Left lung (tissue), 10 donors: ENCODE measurements around the gene WDR27. TPM values are rescaled to one million over a fixed set of nuclear protein-coding genes. Genes with fewer than 3 reads are reported as not detected.
A peak's percentile ranks its signal among the peaks of the same experiment; 100 is the strongest.

ENCODE experiments used
- ATAC-seq: fragments of 200-7000 bp; cut with Tn5 transposase; one replicate; pipeline ENCODE4 v1.9.1; 2020; ENCODE audit warnings: moderate library complexity
- DNase-seq, 4 donors: peaks; one replicate each; pipeline ENCODE4 v3.0.0-alpha.2; 2013 to 2020
- H3K27ac ChIP-seq, 2 donors: fragments of 200-600 bp; sonication (generic) in 1 of 2; one replicate each; pipeline versions ENCODE4 v1.5.0 to v1.8.0; 2020 to 2021
- H3K27me3 ChIP-seq, 2 donors: fragments of 200-600 bp; sonication (generic) in 1 of 2; one replicate each; pipeline versions ENCODE4 v1.5.0 to v1.8.0; 2020 to 2021
- H3K36me3 ChIP-seq, 2 donors: fragments of 200-600 bp; sonication (generic) in 1 of 2; one replicate each; pipeline versions ENCODE4 v1.5.0 to v1.8.0; 2020 to 2021
- H3K4me1 ChIP-seq, 2 donors: fragments of 200-600 bp; one replicate each; pipeline ENCODE4 v1.8.0; 2021
- H3K4me3 ChIP-seq, 2 donors: fragments of 200-600 bp; sonication (generic) in 1 of 2; one replicate each; pipeline versions ENCODE4 v1.5.0 to v1.8.0; 2020 to 2021; ENCODE audit warnings: mild to moderate bottlenecking in 1 of 2
- H3K9me3 ChIP-seq, 2 donors: fragments of 200-600 bp; sonication (generic) in 1 of 2; one replicate each; pipeline versions ENCODE4 v1.5.0 to v1.8.0; 2020 to 2021
- intact Hi-C, 2 donors: fragments of 100-400 bp; cut with DNase I; formaldehyde crosslinking; loops; one replicate each; pipeline versions ENCODE4 v1.11.2 to v1.14.2; 2022
- polyA plus RNA-seq, 6 donors: library from polyadenylated mRNA; unstranded; fragments of 120-200 nt; gene quantifications; one replicate each; pipeline ENCODE4 v1.2.1, GENCODE V29; 2013; ENCODE audit not compliant: insufficient read length in 6 of 6
- total RNA-seq, 2 donors: library from RNA; stranded (reverse); fragmentation: NEBNext Ultra II Directional; extraction: Animal tissue kit (Norgen Biotek cat#: 25700); gene quantifications; one replicate each; pipeline ENCODE4 v1.2.1, GENCODE V29; 2021
- TF ChIP-seq, protein P1 (sequence below), 2 donors: fragments of 200-600 bp; sonication (generic) in 1 of 2; IDR thresholded peaks; one replicate each; pipeline versions ENCODE4 v1.5.0 to v1.8.0; 2021; ENCODE audit warnings: antibody characterized with exemption in 2 of 2
- donor health status: DM: no; HTN: yes; CAD: no.
- donor health status: DM: no; HTN: no; CAD: no.

Gene WDR27
- total and polyA plus RNA-seq, 8 donors = 31.3 to 104 (median 86.3) TPM

DNA sequence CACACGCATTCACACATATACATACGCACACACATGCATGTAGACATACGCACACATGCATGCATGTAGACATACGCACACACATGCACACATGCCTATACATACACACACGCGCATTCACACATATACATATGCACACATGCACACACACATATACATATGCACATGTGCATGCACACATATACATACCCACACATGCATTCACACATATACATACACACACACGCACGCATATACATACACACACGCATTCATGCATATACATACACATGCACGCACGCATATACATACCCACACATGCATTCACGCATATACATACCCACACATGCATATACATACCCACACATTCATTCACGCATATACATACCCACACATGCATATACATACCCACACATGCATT, 80.5 kb downstream of the WDR27 start:
- intact Hi-C loops = no loop called here
- H3K27ac ChIP-seq = no peak overlapping the region
- H3K9me3 ChIP-seq = peaks cover 0 to 7% of the 10 kb centered on the region in 2 donors
- H3K27me3 ChIP-seq = no peaks in the 10 kb centered on the region
- no peak for DNase-seq
- TF ChIP-seq, protein P1, sequence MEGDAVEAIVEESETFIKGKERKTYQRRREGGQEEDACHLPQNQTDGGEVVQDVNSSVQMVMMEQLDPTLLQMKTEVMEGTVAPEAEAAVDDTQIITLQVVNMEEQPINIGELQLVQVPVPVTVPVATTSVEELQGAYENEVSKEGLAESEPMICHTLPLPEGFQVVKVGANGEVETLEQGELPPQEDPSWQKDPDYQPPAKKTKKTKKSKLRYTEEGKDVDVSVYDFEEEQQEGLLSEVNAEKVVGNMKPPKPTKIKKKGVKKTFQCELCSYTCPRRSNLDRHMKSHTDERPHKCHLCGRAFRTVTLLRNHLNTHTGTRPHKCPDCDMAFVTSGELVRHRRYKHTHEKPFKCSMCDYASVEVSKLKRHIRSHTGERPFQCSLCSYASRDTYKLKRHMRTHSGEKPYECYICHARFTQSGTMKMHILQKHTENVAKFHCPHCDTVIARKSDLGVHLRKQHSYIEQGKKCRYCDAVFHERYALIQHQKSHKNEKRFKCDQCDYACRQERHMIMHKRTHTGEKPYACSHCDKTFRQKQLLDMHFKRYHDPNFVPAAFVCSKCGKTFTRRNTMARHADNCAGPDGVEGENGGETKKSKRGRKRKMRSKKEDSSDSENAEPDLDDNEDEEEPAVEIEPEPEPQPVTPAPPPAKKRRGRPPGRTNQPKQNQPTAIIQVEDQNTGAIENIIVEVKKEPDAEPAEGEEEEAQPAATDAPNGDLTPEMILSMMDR (IDR thresholded peaks at IDR 0.05) = no peak
- no peaks in the 10 kb centered on the region for H3K4me1 ChIP-seq
- H3K4me3 ChIP-seq = no peak overlapping the region
- ATAC-seq = no peak
- peaks cover 0 to 18% of the 10 kb centered on the region in 2 donors for H3K36me3 ChIP-seq

DNA sequence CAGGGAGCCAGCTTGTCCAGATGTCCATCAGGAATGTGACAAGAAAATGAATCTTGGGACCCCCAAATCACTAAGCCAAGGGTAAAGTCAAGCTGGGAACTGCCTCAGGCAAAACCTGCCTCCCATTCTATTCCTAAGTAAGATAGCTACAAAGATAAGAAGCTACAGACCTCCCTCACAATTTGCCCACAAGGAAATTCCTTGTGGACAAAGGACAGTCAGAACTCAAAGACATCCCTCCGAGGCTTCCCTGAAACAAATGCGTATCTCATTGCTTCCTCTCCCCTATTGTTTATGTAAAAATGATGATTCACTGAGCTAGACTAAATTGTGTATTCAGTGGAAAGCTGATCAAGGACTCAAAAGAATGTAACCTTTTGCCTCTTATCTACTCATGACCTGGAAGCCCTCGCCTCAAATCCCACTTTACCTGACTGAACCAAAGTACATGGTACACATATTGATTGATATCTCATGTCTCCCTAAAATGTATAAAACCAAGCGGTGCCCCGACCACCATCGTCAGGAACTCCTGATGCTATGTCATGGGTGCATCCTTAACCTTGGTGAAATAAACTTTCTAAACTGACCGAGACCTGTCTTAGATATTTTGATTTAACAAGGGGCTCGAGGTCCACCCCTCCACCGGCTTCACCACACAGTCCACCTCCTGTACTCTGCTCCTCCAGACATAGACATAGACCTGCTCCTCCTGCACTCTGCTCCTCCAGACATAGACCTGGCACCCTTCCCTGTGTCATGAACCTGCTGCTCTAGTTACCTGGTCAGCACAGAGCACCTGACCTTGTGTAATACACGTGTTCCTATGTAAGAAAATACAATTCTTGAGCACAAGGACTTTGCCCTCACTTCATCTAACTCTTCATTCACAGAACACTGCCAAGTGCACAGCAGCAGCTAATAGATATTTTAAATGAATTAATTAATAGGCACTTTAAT, 81.4 kb downstream of the WDR27 start:
- TF ChIP-seq, protein P1 (IDR thresholded peaks at IDR 0.05) = no peak
- H3K9me3 ChIP-seq = peaks cover 0 to 10% of the 10 kb centered on the region in 2 donors
- DNase-seq (no peak), ATAC-seq (no peak)
- no peaks in the 10 kb centered on the region for H3K27me3 ChIP-seq
- intact Hi-C loops = no loop called here
- no peak overlapping the region for H3K27ac ChIP-seq
- peaks cover 0 to 10% of the 10 kb centered on the region in 2 donors for H3K36me3 ChIP-seq
- H3K4me3 ChIP-seq = no peak overlapping the region
- no peaks in the 10 kb centered on the region for H3K4me1 ChIP-seq

DNA sequence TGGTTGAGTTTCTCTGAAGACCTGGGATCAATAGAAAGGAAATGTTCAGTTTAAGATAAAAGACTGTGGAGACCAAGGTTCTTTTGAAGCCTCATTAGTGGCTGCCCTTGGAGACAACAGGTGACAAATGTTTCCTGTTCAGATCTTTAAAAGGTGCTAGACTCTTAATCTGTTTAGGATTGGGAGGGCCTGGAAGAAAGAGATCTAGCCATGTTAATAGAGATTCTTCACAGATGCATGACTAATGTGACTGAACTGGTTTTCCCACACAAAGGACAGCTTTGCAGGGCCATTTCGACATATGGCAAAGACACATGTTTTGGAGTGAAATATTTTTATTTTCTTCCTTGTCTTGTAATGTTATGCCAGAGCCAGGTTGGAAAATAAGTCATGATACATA, 82.2 kb downstream of the WDR27 start:
- intact Hi-C loops = no loop called here

DNA sequence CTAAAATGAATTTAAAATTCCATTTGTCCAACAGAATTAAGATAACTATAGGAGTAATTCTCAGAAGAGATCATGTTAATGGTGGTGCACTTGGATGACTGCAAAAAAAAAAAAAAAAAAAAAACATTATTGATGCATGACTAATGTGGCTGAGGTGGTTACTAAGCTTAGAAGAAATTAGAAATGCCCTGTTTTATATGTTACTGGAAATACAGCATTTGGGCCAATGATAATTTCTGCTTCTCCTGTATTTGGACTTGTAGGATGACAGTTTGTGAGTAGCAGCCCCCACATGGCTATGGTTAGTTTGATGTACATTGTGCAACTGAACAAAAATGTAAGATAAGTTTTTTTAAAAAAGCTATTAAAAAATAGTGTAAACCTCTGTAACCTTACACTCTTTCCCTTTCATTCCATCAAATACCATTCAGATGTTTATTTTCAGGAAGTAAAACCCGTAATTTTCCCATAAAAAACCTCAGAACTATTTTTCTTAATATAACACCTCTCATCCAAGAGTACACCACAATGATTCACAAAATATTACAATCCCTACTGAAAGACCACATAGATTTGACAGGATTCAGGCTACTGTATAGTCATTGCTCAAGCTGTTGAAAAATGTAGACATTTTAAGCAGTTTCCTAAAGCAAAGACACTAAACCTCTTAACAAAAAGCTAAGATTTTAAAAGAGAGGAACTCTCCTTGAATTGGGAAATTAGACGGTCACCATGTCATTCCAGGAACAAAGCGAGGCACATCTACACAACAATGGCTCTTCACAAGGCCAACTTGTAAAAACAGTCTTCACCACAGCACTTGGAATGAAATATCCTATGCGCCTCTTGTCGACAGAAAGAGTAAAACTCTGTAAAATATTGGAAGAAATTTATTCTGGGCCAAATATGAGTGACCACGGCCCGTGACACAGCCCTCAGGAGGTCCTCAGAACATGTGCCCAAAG, 83.0 kb downstream of the WDR27 start:
- Histone ChIP-seq H3K9me3 (peaks cover 0 to 10% of the 10 kb centered on the region in 2 donors), H3K36me3 (no peaks in the 10 kb centered on the region), H3K27ac (no peak overlapping the region), H3K4me1 (no peaks in the 10 kb centered on the region), H3K4me3 (no peak overlapping the region), H3K27me3 (no peaks in the 10 kb centered on the region)
- ATAC-seq (peak; percentile 49), DNase-seq (no peak)
- intact Hi-C loops = no loop called here
- TF ChIP-seq, protein P1 (IDR thresholded peaks at IDR 0.05) = no peak

More for the DNA sequence above, 82.2 kb downstream of the WDR27 start:
- Histone ChIP-seq H3K27me3 (no peaks in the 10 kb centered on the region), H3K9me3 (peaks cover 0 to 10% of the 10 kb centered on the region in 2 donors), H3K27ac (no peak overlapping the region), H3K36me3 (peaks cover 0 to 7% of the 10 kb centered on the region in 2 donors), H3K4me1 (no peaks in the 10 kb centered on the region), H3K4me3 (no peak overlapping the region)
- DNase-seq (no peak), ATAC-seq (no peak)
- TF ChIP-seq, protein P1 (IDR thresholded peaks at IDR 0.05) = no peak
